ENCODE data around the gene MTR.

GRCh38 chr1:236862615-236863211 lies 67.6 kb downstream of the MTR start:
- TF ChIP-seq POLR2A (IDR thresholded peaks at IDR 0.05; ENCODE audit: low read depth, low read length) (no peak), POLR2AphosphoS5 (IDR thresholded peaks at IDR 0.05; ENCODE audit: low read depth, low read length) (no peak), TAF1 (IDR thresholded peaks at IDR 0.05; ENCODE audit: borderline replicate concordance, low read depth, low read length) (no peak)

Measured in GM12892 (cell line).